Psoas muscle (tissue), 8 donors: Measurements from ENCODE around the gene CFAP74. TPM values are rescaled to one million over a fixed set of nuclear protein-coding genes. Genes with fewer than 3 reads are reported as not detected.

Source experiments
- ATAC-seq, 4 donors: fragments of 200-7000 bp; cut with Tn5 transposase; one replicate each; pipeline ENCODE4 v1.9.1; 2020; ENCODE audit warnings: moderate library complexity in 3 of 4, mild to moderate bottlenecking in 2 of 4
- DNase-seq, 2 donors: peaks; one replicate each; pipeline ENCODE4 v3.0.0-alpha.2; 2020
- H3K27ac ChIP-seq: fragments of 200-600 bp; one replicate; pipeline ENCODE4 v1.8.0; 2022
- H3K27me3 ChIP-seq, 3 donors: fragments of 200-600 bp in 1 of 3; one replicate each; pipeline versions ENCODE4 v1.6.1 to v1.8.0; 2013 to 2022; ENCODE audit warnings: low read length in 2 of 3, mild to moderate bottlenecking in 2 of 3, moderate library complexity in 1 of 3; ENCODE audit not compliant: insufficient read depth in 3 of 3
- H3K36me3 ChIP-seq, 2 donors: fragments of 200-600 bp in 1 of 2; one replicate each; pipeline versions ENCODE4 v1.6.1 to v1.8.0; 2013 to 2022; ENCODE audit warnings: low read depth in 1 of 2, mild to moderate bottlenecking in 1 of 2, moderate library complexity in 1 of 2; ENCODE audit not compliant: insufficient read depth in 1 of 2
- H3K4me1 ChIP-seq: fragments of 200-600 bp; one replicate; pipeline ENCODE4 v1.8.0; 2022
- H3K4me3 ChIP-seq: fragments of 200-600 bp; one replicate; pipeline ENCODE4 v1.8.0; 2022; ENCODE audit warnings: mild to moderate bottlenecking
- H3K9me3 ChIP-seq: fragments of 200-600 bp; one replicate; pipeline ENCODE4 v1.8.0; 2022
- CTCF ChIP-seq: fragments of 200-600 bp; IDR thresholded peaks from one replicate; pipeline ENCODE4 v1.8.0; 2022; ENCODE audit warnings: antibody characterized with exemption
- WGBS, 3 donors: extraction: QIAGEN DNeasy Blood & Tissue Kit; methylation state at CpG; one replicate each; pipeline versions ENCODE4 v1.1.6 to v1.1.7; 2013; 5-methylcytosine and 5-hydroxymethylcytosine counted together
- intact Hi-C, 2 donors: fragments of 100-400 bp; cut with DNase I; formaldehyde crosslinking; loops; one replicate each; pipeline versions ENCODE4 v1.11.0 to v1.14.2; 2022
- polyA plus RNA-seq, 3 donors: library from polyadenylated mRNA; stranded (reverse); fragments of 200-250 nt; gene quantifications; one replicate each; pipeline ENCODE4 v1.2.3, GENCODE V29; 2013
- total RNA-seq, 4 donors: library from RNA; stranded (reverse); fragmentation: NEBNext Ultra II Directional in 2 of 4; extraction: Animal tissue kit (Norgen Biotek cat#: 25700) in 2 of 4; gene quantifications; one replicate each; pipeline versions ENCODE4 v1.2.1 to v1.2.4, GENCODE V29; 2021 to 2023
- donor health status: healthy with polysubstance abuse.
- donor health status: DM: no; HTN: no; CAD: no; lungs with moderate emphysema.
- donor health status: Bipolar disorder and iron deficiency.
- donor health status: healthy.
- donor health status: DM: yes; HTN: yes; CAD: no.
- donor health status: DM: no; HTN: no; CAD: no.
- donor health status: DM: no; HTN: no; CAD: no.
- donor health status: DM: yes; HTN: yes; CAD: no.

CFAP74 gene
- total and polyA plus RNA-seq, 7 donors: 0.01 to 0.05 TPM; not detected in 5

- Histone ChIP-seq H3K9me3 (no peaks in the 10 kb centered on the region), H3K36me3 (no peaks in the 10 kb centered on the region), H3K27me3 (no peaks in the 10 kb centered on the region), H3K27ac (peak overlapping the region; percentile 85), H3K4me1 (peaks cover 40% of the 10 kb centered on the region), H3K4me3 (peak overlapping the region; percentile 67)
- TF ChIP-seq CTCF: no peak
- intact Hi-C loops: no loop called here
- peak; percentile 27 to 75 for DNase-seq
- WGBS, 3 donors: 40 to 62% (median 44%) methylated on average over 14 of the region's 14 CpGs
- ATAC-seq: peak in 3 of 4 donors; percentile 19 to 37 (median 22)
Observed at GRCh38 chr1:1917304-1917976, 86.1 kb downstream of the CFAP74 start.

- intact Hi-C loops: no loop called here
- Histone ChIP-seq H3K9me3 (no peaks in the 10 kb centered on the region), H3K4me1 (peaks cover 40% of the 10 kb centered on the region), H3K27ac (peak overlapping the region; percentile 85), H3K4me3 (peak overlapping the region; percentile 67), H3K36me3 (no peaks in the 10 kb centered on the region), H3K27me3 (no peaks in the 10 kb centered on the region)
- WGBS, 3 donors: 37 to 60% (median 47%) methylated on average over 19 of the region's 19 CpGs
- TF ChIP-seq CTCF: no peak
- DNase-seq (peak; percentile 15 to 55), ATAC-seq (no peak)
Observed at GRCh38 chr1:1916851-1917251, 86.7 kb downstream of the CFAP74 start.

- intact Hi-C loops: no loop called here
- Histone ChIP-seq H3K27ac (peak overlapping the region; percentile 85), H3K36me3 (no peaks in the 10 kb centered on the region), H3K9me3 (no peaks in the 10 kb centered on the region), H3K27me3 (no peaks in the 10 kb centered on the region), H3K4me1 (peaks cover 40% of the 10 kb centered on the region), H3K4me3 (no peak overlapping the region)
- TF ChIP-seq CTCF: no peak
- no peak for ATAC-seq
- 51 to 70% (median 57%) methylated on average over 22 to 23 of the region's 23 CpGs for WGBS, 3 donors
- DNase-seq: peak; percentile 23 to 56
Observed at GRCh38 chr1:1915911-1916840, 87.4 kb downstream of the CFAP74 start.

GRCh38 chr1:1914971-1915692 lies 88.5 kb downstream of the CFAP74 start, which contains the start of gene CALML6:
CALML6 (plus strand) TSS chr1:1915260; CDS start chr1:1915281, 21 bp downstream.
- H3K4me3 ChIP-seq: no peak within 1 kb of the TSS
- H3K4me1 ChIP-seq: peaks cover 40% of the 10 kb centered on the region
- intact Hi-C loops: no loop called here
- H3K36me3 ChIP-seq: no peaks in the 10 kb centered on the region
- TF ChIP-seq CTCF: no peak
- H3K27ac ChIP-seq: peak within 1 kb of the TSS; percentile 85
- 44 to 63% (median 46%) methylated on average over 15 of the region's 15 CpGs for WGBS, 3 donors
- DNase-seq: peak; percentile 24 to 65
- H3K9me3 ChIP-seq: no peaks in the 10 kb centered on the region
- no peak for ATAC-seq
- H3K27me3 ChIP-seq: no peaks in the 10 kb centered on the region
